ENCODE data around the gene MICAL2. TPM values are rescaled to one million over a fixed set of nuclear protein-coding genes. Genes with fewer than 3 reads are reported as not detected.

Gene MICAL2
- total RNA-seq, 1 experiment from 2014 or later: 191 TPM

- CTCF ChIA-PET: no interaction called here
- BruUV-seq (replicated peaks): no TSS peak
- H3K36me3 Mint-ChIP-seq (ENCODE audit: insufficient read depth, unreplicated experiment): peaks cover 51% of the 10 kb centered on the region
- no peaks in the 10 kb centered on the region for H3K9me3 Mint-ChIP-seq (ENCODE audit: low read depth, unreplicated experiment)
- H3K27ac Mint-ChIP-seq (ENCODE audit: unreplicated experiment): no peak overlapping the region
- no peak overlapping the region for H3K4me3 Mint-ChIP-seq (ENCODE audit: low read depth, unreplicated experiment)
- no peaks in the 10 kb centered on the region for H3K27me3 Mint-ChIP-seq (ENCODE audit: unreplicated experiment)
- intact Hi-C loops (cut with micrococcal nuclease; ENCODE audit: unreplicated experiment): no loop called here
- TF ChIP-seq CTCF (IDR thresholded peaks at IDR 0.05; ENCODE audit: unreplicated experiment): no peak
- H3K4me1 Mint-ChIP-seq (ENCODE audit: low read depth, unreplicated experiment): peaks cover 32% of the 10 kb centered on the region
- no peak for DNase-seq
These were observed 141.5 kb downstream of the MICAL2 start for GRCh38 chr11:12251666-12252560.

DNA sequence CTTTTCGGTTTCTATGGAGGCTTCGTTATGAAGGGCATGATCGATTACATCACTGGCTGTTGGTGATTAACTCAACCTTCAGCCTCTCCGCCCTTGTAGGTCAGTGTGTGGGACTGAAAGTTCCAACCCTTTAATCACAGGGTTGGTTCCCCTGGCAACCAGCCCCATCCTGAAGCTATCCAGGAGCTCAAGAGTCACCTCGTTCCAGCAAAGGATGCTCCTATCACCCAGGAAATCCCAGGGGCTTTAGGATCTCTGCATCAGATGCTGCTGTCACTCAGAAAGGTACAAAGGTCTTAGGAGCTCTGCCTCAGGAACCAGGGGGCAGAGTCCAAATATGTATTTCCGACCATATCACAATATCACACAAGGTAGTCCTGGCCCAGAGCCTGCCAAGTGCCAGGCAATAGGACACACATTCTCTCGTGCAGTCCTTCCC lies 143.5 kb downstream of the MICAL2 start:
- no TSS peak for BruUV-seq (replicated peaks)
- Mint-ChIP-seq H3K27me3 (ENCODE audit: unreplicated experiment) (no peaks in the 10 kb centered on the region), H3K27ac (ENCODE audit: unreplicated experiment) (no peak overlapping the region), H3K36me3 (ENCODE audit: insufficient read depth, unreplicated experiment) (peaks cover 43% of the 10 kb centered on the region), H3K4me3 (ENCODE audit: low read depth, unreplicated experiment) (no peak overlapping the region), H3K9me3 (ENCODE audit: low read depth, unreplicated experiment) (no peaks in the 10 kb centered on the region), H3K4me1 (ENCODE audit: low read depth, unreplicated experiment) (peaks cover 25% of the 10 kb centered on the region)
- intact Hi-C loops (cut with micrococcal nuclease; ENCODE audit: unreplicated experiment): no loop called here
- CTCF ChIA-PET: no interaction called here
- no peak for TF ChIP-seq CTCF (IDR thresholded peaks at IDR 0.05; ENCODE audit: unreplicated experiment)
- no peak for DNase-seq

DNA sequence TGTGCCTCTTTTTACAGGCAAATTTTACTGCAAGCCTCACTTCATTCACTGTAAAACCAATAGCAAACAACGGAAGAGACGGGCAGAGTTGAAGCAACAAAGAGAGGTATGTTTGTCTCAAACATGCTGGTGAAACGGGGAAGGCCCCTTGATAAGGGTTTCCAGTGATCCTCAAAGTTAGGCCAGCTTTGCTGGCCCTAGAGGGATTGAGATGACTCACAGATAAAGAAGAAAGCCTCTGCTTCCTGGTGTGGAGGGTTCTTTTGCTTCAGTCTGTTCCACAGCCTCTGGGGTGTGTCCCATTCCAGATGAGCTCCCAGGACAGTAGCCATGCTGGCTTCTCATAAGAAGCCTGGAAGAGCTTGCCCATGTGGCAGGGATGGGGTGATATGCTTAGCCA lies 148.1 kb downstream of the MICAL2 start:
- peak; percentile 42 for DNase-seq
- peaks cover 50% of the 10 kb centered on the region for H3K36me3 Mint-ChIP-seq (ENCODE audit: insufficient read depth, unreplicated experiment)
- CTCF ChIA-PET: interaction anchor here (0.7 to 1.3 kb wide), 5 partner anchors 10 to 346 kb away, joined by 3 to 7 read pairs (median 3); no protein-coding TSS in a partner anchor
- H3K27me3 Mint-ChIP-seq (ENCODE audit: unreplicated experiment): no peaks in the 10 kb centered on the region
- intact Hi-C loops (cut with micrococcal nuclease; ENCODE audit: unreplicated experiment): no loop called here
- no TSS peak for BruUV-seq (replicated peaks)
- peak overlapping the region; percentile 82 for H3K27ac Mint-ChIP-seq (ENCODE audit: unreplicated experiment)
- H3K4me1 Mint-ChIP-seq (ENCODE audit: low read depth, unreplicated experiment): peaks cover 18% of the 10 kb centered on the region
- H3K4me3 Mint-ChIP-seq (ENCODE audit: low read depth, unreplicated experiment): no peak overlapping the region
- H3K9me3 Mint-ChIP-seq (ENCODE audit: low read depth, unreplicated experiment): no peaks in the 10 kb centered on the region
- TF ChIP-seq CTCF (IDR thresholded peaks at IDR 0.05; ENCODE audit: unreplicated experiment): no peak

- BruUV-seq (replicated peaks): no TSS peak
- TF ChIP-seq CTCF (IDR thresholded peaks at IDR 0.05; ENCODE audit: unreplicated experiment): no peak
- Mint-ChIP-seq H3K4me1 (ENCODE audit: low read depth, unreplicated experiment) (peaks cover 22% of the 10 kb centered on the region), H3K27ac (ENCODE audit: unreplicated experiment) (no peak overlapping the region), H3K27me3 (ENCODE audit: unreplicated experiment) (no peaks in the 10 kb centered on the region), H3K9me3 (ENCODE audit: low read depth, unreplicated experiment) (no peaks in the 10 kb centered on the region), H3K36me3 (ENCODE audit: insufficient read depth, unreplicated experiment) (peaks cover 40% of the 10 kb centered on the region), H3K4me3 (ENCODE audit: low read depth, unreplicated experiment) (no peak overlapping the region)
- CTCF ChIA-PET: no interaction called here
- intact Hi-C loops (cut with micrococcal nuclease; ENCODE audit: unreplicated experiment): no loop called here
- no peak for DNase-seq
These were observed 149.6 kb downstream of the MICAL2 start for GRCh38 chr11:12259956-12260355.
